Ovary (tissue), 9 donors: Measurements from ENCODE around the gene PTGIS. TPM values are rescaled to one million over a fixed set of nuclear protein-coding genes. Genes with fewer than 3 reads are reported as not detected.
A peak's percentile ranks its signal among the peaks of the same experiment; 100 is the strongest.

Experiments used
- DNase-seq, 5 donors: peaks; one replicate each; pipeline ENCODE4 v3.0.0-alpha.2; 2019 to 2020
- H3K27ac ChIP-seq, 2 donors: fragments of 200-600 bp; one replicate each; pipeline versions ENCODE4 v1.5.1 to v1.8.0; 2019 to 2022
- H3K27me3 ChIP-seq: fragments of 200-600 bp; one replicate; pipeline ENCODE4 v1.8.0; 2022
- H3K36me3 ChIP-seq: fragments of 200-600 bp; sonication (generic); one replicate; pipeline ENCODE4 v1.5.1; 2019
- H3K4me1 ChIP-seq: one replicate; pipeline ENCODE4 v1.8.1; 2013; ENCODE audit warnings: mild to moderate bottlenecking, moderate library complexity; ENCODE audit not compliant: insufficient read depth
- H3K4me3 ChIP-seq: fragments of 200-600 bp; sonication (generic); one replicate; pipeline ENCODE4 v1.5.1; 2017
- H3K9me3 ChIP-seq, 2 donors: fragments of 200-600 bp in 1 of 2; sonication (generic) in 1 of 2; one replicate each; pipeline versions ENCODE4 v1.5.1 to v1.8.1; 2013 to 2019; ENCODE audit warnings: mild to moderate bottlenecking in 1 of 2, moderate library complexity in 1 of 2
- CTCF ChIP-seq, 3 donors: fragments of 450-650 bp in 2 of 3; fragments of 200-600 bp in 1 of 3; IDR thresholded peaks; one replicate each; pipeline versions ENCODE4 v1.5.1 to v1.8.0; 2016 to 2022; ENCODE audit warnings: antibody characterized with exemption in 3 of 3, mild to moderate bottlenecking in 1 of 3
- EP300 ChIP-seq: sonication (generic); formaldehyde crosslinking; IDR thresholded peaks from one replicate; pipeline ENCODE4 v1.6.1; 2017; ENCODE audit warnings: antibody characterized with exemption
- POLR2A ChIP-seq: fragments of 450-650 bp; IDR thresholded peaks from one replicate; pipeline ENCODE4 v1.6.1; 2017; ENCODE audit warnings: antibody characterized with exemption, mild to moderate bottlenecking, moderate library complexity
- WGBS, 3 donors: extraction: QIAGEN DNeasy Blood & Tissue Kit in 1 of 3; methylation state at CpG; one replicate each; pipeline versions ENCODE4 v1.1.5 to v1.1.7; 2013 to 2017; 5-methylcytosine and 5-hydroxymethylcytosine counted together
- intact Hi-C, 4 donors: fragments of 100-400 bp; cut with DNase I; formaldehyde crosslinking; loops; one replicate each; pipeline versions ENCODE4 v1.11.0 to v1.15.1; 2022 to 2023
- polyA plus RNA-seq, 2 donors: library from polyadenylated mRNA; stranded (reverse); fragments of 200-250 nt in 1 of 2; fragments of 350-450 nt in 1 of 2; fragmentation: Illumina TruSeq in 1 of 2; extraction: RNeasy Lipid Tissue Mini Kit (QIAGEN cat#74804) in 1 of 2; gene quantifications; one replicate each; pipeline ENCODE4 v1.2.3, GENCODE V29; 2013 to 2014
- total RNA-seq, 7 donors: library from RNA; depleted of rRNA in 2 of 7; stranded (reverse); fragments of >200 nt in 2 of 7; fragmentation: NEBNext Ultra II Directional in 3 of 7; extraction: Animal tissue kit (Norgen Biotek cat#: 25700) in 3 of 7; gene quantifications; one replicate each; pipeline versions ENCODE4 v1.1.0 to v1.2.4, GENCODE V29; 2016 to 2023
- donor health status: DM: no; HTN: no; CAD: no; lungs with moderate emphysema.
- donor health status: DM: no; HTN: no; CAD: no.
- donor health status: Bipolar disorder and iron deficiency.
- donor health status: DM: yes; HTN: yes; CAD: no.
- donor health status: DM: no; HTN: no; CAD: no.
- donor health status: DM: yes; HTN: yes; CAD: no.

Gene PTGIS
- total and polyA plus RNA-seq, 9 donors = 38.3 to 221 (median 130) TPM

GRCh38 chr20:49582413-49583334, 14.7 kb upstream of the PTGIS start:
- Histone ChIP-seq H3K27me3 (no peaks in the 10 kb centered on the region), H3K4me3 (no peak overlapping the region), H3K9me3 (no peaks in the 10 kb centered on the region), H3K4me1 (peaks cover 35% of the 10 kb centered on the region), H3K27ac (peak overlapping the region in 1 of 2 donors; percentile 87), H3K36me3 (no peaks in the 10 kb centered on the region)
- no peak for DNase-seq
- intact Hi-C loops = no loop called here
- WGBS, 3 donors = 92 to 96% (median 96%) methylated on average over 10 of the region's 10 CpGs
- TF ChIP-seq EP300 (no peak), POLR2A (no peak), CTCF (IDR thresholded peaks at IDR 0.05) (no peak)

- Histone ChIP-seq H3K9me3 (no peaks in the 10 kb centered on the region), H3K4me3 (no peak overlapping the region), H3K36me3 (no peaks in the 10 kb centered on the region), H3K4me1 (peaks cover 32% of the 10 kb centered on the region), H3K27ac (peak overlapping the region in 1 of 2 donors; percentile 87), H3K27me3 (no peaks in the 10 kb centered on the region)
- no peak for TF ChIP-seq POLR2A
- no peak for TF ChIP-seq EP300
- no peak for TF ChIP-seq CTCF (IDR thresholded peaks at IDR 0.05)
- DNase-seq = no peak
- intact Hi-C loops = no loop called here
- 90 to 96% (median 92%) methylated on average over 1 of the region's 1 CpG for WGBS, 3 donors
These were observed 13.5 kb upstream of the PTGIS start for GRCh38 chr20:49581482-49581881.

GRCh38 chr20:49580813-49581174, 12.9 kb upstream of the PTGIS start:
- TF ChIP-seq POLR2A (no peak), CTCF (IDR thresholded peaks at IDR 0.05) (no peak), EP300 (no peak)
- H3K27ac ChIP-seq = peak overlapping the region in 1 of 2 donors; percentile 87
- 11 to 18% (median 13%) methylated on average over 1 of the region's 1 CpG for WGBS, 3 donors

GRCh38 chr20:49579874-49580812, 12.2 kb upstream of the PTGIS start:
- 10 to 16% (median 13%) methylated on average over 15 of the region's 15 CpGs for WGBS, 3 donors

More at GRCh38 chr20:49580813-49581174, 12.9 kb upstream of the PTGIS start:
- Histone ChIP-seq H3K27me3 (no peaks in the 10 kb centered on the region), H3K9me3 (no peaks in the 10 kb centered on the region), H3K4me1 (peaks cover 32% of the 10 kb centered on the region), H3K4me3 (no peak overlapping the region), H3K36me3 (no peaks in the 10 kb centered on the region)
- intact Hi-C loops = no loop called here
- DNase-seq = no peak

More at GRCh38 chr20:49579874-49580812, 12.2 kb upstream of the PTGIS start:
- peak in 4 of 5 donors; percentile 63 to 71 (median 64) for DNase-seq
- Histone ChIP-seq H3K36me3 (no peaks in the 10 kb centered on the region), H3K27me3 (no peaks in the 10 kb centered on the region), H3K27ac (peak overlapping the region; percentile 69 to 87), H3K4me3 (no peak overlapping the region), H3K4me1 (peaks cover 29% of the 10 kb centered on the region), H3K9me3 (no peaks in the 10 kb centered on the region)
- TF ChIP-seq POLR2A = no peak
- TF ChIP-seq EP300 = no peak
- TF ChIP-seq CTCF (IDR thresholded peaks at IDR 0.05) = no peak
- intact Hi-C loops = no loop called here
